Fibroblast of skin of back (primary cell): ENCODE results near the gene TIAM2. TPM values are rescaled to one million over a fixed set of nuclear protein-coding genes. Genes with fewer than 3 reads are reported as not detected.
"Not testable (repeated sequence)": the region's sequence is repeated elsewhere in the genome, so short reads cannot be mapped to it uniquely, and the experiment has no call there.

Source experiments
- DNase-seq: peaks from one replicate; pipeline ENCODE4 v3.0.0-alpha.2; 2013
- polyA plus RNA-seq, 2 experiments: library from polyadenylated mRNA; unstranded; fragments of 120-200 nt; gene quantifications; one replicate each; pipeline ENCODE4 v1.2.1, GENCODE V29; 2013; ENCODE audit not compliant: insufficient read length in 2 of 2

The TIAM2 gene
- polyA plus RNA-seq (2013, experiment 1 of 2; ENCODE audit: insufficient read length), result 10.2 TPM
- polyA plus RNA-seq (2013, experiment 2 of 2; ENCODE audit: insufficient read length), result 7.9 TPM

DNA sequence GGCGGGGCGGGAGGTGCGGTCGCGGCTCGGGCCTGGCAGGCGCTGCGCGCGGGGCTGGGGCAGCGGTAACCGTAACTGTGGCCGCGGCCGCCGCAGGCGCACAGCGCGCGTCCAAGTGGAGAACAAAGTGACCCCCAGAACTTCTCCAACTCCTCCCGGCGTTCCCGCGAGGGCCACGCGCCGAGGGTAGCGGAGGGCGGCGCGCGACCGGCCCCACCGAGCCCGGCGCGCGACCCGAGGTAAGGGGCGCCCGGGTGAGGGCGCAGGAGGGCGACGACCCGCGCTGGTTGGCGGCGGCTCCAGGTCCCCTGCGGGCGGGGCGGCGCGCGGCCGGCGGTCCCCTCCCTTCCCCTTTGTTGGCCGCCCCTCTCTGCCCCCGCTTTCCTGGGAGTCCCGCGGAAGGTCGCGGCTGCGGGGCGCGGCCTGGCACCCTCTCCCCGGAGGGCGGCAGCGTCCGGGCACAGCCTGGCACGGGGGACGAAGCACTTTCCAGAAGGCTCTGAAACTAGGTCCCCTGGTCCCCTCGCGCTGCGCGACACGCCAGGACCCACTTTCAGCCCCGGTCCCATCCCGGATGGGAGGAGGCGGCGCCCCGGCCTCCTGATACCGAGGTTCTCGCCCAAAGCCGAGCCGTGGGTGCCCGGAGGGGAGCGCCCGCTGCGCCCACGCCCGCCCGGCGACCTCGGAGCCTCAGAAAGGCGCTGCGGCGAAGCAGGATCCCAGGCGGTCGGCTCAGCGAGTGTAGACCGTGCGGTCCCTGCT is at the start of gene TIAM2:
Gene TIAM2, plus strand, starts transcription at position 62 of the 762 bp plus-strand sequence. CDS start 133,909 bp downstream, outside the sequence.
- peak; percentile 37 for DNase-seq

DNA sequence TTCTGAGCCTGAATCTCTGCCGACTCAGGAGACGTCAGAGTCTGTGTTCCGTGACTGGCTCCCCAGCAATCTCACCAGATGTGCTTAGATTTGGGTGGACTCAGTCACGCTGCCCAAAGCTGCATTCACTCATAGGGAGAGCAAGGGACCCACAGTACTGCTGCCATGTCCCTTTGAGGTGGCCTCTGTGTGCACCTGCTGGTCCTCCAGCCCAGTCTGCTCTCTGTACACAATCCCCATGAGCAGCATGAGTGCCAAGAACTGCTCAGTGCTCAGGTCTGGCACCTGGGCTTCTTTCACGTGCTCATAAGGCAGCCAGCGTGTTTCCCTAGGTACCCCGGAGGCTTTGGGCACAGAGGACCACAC is 44.2 kb upstream of the TIAM2 start:
- no peak for DNase-seq

DNA sequence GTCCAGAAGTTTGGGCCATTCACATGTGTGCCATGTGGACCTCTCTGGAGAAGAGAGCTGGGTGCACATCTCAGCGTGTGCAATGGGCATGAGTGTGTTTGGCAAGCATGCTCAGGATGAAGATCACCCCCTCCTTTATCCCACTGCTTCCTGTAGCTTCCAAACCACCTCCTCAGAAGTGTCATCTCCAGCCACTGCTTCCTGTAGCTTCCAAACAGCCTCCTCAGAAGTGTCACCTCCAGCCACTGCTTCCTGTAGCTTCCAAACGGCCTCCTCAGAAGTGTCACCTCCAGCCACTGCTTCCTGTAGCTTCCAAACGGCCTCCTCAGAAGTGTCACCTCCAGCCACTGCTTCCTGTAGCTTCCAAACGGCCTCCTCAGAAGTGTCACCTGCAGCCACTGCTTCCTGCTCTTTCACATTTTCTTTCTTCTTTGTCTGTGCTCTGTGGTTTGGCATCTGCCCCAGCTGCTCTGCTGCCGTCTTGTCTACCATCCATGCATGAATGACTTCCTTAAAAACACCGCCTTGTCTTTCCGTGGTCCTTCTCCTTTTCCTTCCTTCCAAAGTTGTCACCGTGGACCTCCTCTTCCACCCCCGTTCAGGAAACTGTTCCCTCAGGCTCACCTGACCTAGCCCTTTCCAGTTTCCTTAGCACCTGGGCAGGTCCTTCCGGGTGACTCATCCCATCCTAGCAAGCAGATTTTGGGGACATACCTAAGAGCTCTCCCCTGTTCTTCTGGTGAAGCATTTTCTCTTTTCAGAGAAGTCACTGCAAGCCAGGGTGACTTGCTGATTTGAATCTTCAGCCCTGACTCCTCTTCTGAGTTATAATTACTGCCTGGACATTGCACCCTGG is 43.5 kb upstream of the TIAM2 start:
- no peak for DNase-seq

DNA sequence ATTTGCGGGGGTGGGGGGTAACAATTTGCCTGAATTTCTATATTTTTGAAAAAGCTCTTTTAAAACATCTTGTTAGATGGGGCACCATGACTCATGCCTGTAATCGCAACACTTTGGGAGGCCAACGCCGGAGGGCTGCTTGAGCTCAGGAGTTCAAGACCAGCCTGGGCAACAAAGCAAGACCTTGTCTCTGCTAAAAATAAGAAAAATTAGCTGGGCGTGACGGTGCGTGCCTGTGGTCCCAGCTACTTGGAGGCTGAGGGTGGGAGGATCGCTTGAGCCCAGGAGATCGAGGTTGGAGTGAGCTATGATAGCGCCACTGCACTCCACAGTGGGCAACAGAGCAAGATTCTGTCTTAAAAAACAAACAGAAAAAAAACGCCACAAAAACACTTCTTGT is 41.5 kb upstream of the TIAM2 start:
- DNase-seq, result no peak

DNA sequence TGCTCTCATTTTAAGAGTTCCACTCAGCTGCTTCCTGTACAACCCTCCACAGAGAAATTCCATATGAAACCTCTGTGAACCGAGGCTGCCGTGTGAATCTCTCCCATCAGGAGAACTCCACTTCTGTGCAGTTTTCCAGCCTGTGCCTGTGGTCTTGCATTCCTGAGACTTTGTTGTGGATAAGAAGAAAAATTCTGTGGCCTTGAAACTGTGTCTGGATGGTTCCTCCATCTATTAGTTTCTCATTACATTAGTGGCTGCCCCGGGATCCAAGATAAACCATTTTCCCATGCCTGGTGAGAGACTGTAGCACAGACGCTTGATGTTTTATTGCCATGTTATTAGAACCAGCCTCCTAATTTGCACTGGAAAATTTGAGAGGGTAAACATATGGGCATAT is 40.8 kb upstream of the TIAM2 start:
- DNase-seq, result peak; percentile 53

DNA sequence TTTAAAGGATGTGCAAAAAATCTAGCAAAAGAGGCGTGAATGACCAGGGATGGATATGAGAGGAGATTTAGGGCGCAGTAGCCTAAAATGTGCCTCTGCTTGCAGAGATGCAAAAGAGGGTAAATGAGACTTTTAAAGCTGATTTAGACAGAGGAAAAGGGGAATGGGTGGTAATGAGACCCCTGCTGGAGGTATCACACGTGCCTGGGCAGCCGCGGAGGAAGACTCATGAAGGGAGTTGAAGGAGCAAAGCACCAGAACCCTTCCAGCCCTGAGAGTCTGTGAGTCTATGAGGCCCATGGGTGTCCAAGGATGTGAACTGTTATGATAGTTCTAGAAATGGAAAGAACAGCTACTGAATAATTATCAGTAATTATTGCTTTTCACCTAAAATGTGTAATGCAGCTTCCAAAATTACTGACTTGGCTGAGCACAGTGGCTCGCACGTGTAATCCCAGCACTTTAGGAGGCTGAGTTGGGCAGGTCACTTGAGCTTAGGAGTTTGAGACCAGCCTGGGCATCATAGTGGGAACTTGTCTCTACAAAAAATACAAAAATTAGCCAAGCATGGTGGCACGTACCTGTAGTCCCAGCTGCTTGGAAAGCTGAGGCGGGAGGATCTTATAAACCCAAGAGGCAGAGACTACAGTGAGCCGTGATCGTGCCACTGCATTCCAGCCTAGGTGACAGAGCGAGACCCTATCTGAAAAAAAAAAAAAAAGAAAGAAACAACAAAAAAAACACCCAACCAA is 38.2 kb upstream of the TIAM2 start:
- DNase-seq, result no peak

DNA sequence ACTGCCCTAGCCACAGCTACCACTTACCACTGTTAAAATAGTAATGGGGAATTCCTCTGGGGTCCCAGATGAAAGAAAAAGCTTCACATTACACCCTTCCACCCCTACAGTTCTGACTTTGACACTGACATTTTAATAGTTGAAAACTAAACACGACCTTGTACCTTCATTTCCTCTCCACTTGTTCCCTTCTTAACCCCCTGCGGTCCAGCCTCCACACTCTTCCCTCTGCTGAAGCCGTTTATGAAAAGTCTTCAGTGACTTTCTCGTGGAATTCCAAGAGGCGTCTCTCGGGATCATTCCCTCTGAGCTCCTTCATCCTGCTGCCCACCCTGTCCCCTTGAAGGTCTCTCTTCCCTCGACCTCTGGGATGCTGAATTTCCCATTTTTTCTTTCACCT is 36.6 kb upstream of the TIAM2 start:
- DNase-seq, result no peak

DNA sequence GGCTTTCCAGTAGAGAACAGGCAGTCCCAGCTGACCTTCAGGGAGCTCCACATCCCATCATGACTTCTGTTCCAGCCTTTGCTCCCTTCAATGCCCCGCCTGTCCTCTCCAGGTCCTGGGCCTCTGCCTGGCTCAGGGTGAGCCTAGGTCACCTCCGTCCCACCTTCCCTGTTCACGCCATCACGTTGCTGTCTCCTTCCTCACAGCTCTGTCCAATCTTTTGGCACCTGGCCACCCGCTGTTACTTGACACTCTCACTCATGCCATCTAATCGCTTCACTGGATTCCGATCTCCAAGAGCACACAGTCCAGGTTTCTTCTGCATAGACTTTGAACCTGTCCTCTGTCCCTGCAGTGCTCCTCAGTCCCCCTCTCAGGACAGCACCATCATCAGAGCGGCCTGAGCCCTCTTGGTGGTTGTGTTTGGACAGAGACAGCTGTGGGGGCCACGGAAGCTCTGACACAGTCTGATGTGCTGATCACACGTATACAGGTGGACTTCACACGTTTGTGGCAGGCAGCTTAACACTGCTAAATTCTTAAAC is 34.7 kb upstream of the TIAM2 start:
- DNase-seq, result no peak

DNA sequence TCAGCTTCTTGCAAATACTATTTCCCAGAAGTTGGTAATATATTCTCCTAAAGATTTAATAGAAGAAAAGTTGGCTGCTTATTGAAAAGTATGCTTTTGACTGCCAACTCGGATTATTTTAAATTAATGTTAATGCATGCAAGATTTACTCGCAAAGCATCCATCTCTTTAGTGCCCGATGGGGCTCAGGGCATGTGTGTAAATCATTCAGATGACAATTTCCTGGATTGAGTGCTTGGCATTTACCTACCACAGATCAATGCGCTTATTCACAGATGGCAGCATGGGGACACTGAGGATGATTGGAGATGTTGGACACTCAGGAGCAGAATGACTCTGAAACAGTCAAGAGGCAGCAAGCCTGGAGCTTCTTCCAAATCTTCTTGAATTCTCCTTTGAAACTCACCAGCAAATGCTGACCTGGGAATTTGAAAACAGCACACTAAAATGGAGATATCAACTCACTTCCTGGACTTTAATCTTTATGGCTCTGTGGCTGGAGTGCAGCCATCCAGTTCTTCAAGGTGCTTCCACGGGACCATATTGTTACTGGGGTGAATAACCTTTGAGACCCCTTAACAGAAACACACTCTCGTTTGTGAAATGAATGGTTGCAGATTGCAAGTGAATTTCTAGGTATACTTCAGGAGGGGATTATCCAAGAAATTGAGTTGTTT is 34.1 kb upstream of the TIAM2 start:
- no peak for DNase-seq

DNA sequence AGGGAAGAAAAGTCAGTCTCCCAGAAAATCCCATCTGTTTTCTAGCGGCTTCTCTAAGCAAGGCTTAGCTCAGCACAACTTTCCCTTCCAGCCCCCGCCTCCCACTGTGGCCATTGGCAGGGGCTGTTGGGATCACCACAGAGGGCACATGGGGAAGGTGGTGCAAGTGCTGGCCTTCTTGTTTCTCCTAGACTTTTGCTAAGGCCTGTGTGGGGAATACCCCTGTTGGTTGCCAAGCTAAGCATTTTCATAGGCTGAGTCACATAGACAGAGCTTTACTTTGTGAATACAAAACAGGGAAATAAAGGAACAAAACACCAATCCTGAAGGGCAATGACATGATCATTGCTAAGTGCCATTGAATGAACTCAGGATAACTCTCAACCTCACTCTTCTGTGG is 32.4 kb upstream of the TIAM2 start:
- DNase-seq, result peak; percentile 78

DNA sequence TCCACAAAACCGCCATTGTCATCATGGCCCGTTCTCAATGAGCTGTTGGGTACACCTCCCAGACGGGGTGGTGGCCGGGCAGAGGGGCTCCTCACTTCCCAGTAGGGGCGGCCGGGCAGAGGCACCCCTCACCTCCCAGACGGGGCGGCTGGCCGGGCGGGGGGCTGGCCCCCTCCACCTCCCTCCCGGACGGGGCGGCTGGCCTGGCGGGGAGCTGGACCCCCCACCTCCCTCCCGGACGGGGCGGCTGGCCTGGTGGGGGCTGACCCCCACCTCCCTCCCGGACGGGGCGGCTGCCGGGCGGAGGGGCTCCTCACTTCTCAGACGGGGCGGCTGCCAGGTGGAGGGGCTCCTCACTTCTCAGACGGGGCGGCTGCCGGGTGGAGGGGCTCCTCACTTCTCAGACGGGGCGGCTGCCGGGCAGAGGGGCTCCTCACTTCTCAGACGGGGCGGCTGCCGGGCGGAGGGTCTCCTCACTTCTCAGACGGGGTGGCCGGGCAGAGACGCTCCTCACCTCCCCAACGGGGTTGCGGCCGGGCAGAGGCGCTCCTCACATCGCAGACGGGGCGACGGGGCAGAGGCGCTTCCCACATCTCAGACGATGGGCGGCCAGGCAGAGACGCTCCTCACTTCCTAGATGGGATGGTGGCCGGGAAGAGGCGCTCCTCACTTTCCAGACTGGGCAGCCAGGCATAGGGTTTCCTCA is 28.9 kb upstream of the TIAM2 start:
- not testable (repeated sequence) for DNase-seq

DNA sequence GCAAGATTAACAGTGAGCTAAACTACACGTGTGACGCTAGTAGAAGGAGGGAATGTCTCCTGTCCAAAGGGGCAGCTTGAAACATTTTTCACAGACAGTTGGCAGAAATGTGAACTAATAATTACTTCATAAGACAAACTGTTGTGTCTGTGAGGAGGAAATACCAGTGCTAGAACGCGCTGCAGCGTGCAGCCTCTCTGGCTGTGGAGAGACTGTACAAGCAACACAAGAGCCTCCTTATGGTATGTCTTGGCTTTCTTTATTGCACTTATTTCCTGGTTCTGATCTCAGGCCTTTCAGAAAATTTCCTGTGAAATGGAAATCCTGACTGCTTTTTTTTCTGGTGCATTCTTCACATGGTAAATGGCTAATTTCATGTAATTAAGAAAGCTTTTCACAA is 25.3 kb upstream of the TIAM2 start:
- DNase-seq, result peak; percentile 42

DNA sequence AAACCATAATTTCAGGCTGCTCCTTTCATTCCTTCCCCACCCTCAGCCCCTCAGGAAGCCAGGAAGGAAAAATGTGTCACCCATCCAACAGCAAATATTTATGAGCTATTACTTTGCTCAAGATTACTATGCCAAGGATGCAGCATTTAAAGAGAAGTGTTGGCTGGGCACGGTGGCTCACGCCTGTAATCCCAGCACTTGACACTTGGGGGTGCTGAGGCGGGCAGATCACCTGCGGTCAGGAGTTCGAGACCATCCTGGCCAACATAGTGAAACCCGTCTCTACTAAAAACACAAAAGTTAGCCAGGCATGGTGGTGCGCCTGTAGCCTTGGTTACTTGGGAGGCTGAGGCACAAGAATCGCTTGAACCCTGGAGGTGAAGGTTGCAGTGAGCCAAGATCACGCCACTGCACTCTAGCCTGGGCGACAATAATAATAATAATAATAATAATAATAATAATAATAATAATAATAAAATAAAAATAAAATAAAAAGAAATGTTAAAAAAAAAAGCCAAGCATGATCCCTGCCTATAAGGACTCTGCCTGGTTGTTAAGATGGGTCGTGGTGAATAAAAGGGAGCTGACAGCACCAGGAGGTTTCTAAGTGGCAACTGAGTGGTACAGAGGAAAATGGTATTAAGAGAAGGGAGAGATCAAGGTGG is 20.5 kb upstream of the TIAM2 start:
- no peak for DNase-seq

DNA sequence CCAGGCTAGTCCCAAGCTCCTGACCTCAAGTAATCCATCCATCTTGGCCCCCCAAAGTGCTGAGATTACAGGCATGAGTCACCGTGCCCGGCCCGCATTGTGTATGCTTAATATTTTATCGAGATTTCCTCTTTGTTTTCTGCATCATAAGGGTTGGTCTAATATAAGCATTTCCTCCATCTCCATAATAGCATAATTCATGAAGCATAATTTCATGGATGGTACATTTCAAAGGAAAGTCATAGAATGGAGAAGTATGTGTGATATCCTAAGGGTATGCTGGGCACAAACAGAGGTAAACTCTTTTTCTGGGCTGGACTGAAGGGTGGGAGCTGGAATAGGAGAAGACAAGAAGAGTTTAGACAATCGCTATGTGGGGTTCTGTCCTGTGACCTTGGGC is 17.5 kb upstream of the TIAM2 start:
- no peak for DNase-seq

DNA sequence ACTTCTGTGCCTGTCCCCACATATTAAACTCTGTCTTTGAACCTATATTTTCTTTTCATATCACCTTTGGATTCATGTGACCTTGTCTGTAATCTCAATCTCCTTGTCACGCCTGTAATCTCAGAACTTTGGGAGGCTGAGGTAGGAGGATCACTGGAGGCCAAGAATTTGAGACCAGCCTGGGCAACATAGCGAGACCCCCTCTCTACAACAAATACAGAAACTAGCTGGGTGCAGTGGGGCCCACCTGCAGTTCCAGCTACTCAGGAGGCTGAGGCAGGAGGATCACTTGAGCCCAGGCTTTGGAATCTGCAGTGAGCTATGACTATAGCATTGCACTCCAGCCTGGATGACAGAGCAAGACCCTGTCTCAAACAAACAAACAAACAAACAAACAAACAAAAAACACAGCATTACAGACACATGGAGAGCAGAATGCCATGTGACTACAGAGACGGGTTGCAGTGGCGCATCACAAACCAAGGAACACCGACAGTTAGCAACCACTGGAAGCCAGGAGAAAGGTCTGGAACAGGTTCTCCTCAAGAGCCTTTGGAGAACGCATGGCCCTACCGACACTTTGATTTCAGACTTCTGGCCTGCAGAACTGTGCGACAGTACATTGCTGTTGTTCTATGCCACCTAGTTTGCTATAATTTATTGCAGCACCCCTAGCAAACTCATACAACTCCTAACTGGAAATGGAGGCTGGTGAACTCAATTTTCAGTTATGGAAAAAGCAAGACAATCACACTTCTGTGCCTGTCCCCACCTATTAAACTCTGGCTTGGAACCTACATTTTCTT is 14.6 kb upstream of the TIAM2 start:
- no peak for DNase-seq

DNA sequence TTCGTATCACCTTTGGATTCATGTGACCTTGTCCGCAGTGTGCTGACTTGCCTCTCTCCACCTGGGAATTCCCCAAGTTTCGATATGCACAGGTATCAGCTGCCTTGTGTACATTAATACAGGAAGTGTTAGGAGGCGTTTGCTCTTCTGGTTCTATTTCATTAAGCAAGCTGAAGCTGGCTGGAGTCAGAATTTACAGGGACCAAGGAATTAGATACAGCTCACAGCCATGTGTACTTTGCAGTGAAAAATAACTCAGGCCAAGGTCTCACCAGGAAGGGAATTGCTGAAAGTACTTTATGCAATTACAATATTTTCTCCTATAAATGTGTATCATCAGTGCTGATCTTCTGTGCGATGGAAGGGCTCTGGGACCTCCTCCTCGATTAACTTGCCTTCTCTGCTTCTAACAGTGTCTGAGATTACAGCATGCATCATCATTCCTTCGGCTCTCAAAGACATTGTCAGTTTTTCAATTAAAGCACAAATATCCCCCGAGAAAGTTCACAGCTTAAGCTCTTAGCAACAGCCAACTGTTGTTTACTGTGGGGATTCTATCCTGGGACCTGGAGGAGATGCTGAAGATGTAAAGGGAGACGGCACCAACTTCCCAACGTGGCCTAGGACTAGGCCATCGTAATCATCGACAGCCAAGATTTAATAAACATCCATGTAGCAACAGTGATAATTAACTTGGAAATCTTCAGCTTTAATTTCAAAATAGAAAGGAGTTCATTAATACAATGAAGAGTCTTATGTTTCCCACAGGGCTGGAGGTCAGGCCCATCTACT is 13.8 kb upstream of the TIAM2 start:
- no peak for DNase-seq

DNA sequence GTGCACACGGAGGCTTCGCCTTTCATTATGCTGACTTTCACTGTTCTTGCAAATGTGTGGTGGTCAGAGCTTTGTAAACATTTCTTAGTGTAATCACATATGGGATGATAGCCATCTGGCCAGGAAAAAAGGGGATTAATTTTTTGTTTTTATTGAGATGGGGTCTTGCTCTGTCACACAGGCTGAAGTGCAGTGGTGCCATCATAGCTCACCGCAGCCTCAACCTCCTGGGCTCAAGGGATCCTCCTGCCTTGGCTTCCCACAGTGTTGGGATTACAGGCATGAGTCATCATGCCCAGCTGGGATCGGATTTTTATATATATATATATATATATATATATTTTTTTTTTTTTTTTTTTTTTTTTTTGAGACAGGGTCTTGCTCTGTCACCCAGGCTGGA is 11.0 kb upstream of the TIAM2 start:
- peak; percentile 65 for DNase-seq

DNA sequence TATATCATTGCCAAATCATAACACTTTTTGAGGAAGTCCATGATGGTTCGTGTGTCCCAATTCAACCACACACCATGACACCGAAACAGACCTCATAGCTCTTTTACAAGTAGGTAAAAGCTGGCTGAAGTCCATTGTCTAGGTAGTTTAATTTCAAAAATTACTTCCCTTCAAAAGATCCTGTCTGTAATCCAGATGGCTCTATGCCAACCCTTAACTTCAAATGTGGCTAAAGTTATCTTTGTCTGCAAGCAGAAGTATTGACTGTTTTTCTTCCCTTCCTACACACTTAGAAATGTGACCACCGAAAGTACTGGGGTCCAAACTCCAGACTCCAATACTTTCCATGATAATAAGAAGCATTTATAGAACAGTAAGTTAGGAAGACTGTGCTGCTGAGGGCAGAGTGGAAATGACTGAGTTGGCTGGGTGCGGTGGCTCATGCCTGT is 8.3 kb upstream of the TIAM2 start:
- no peak for DNase-seq

DNA sequence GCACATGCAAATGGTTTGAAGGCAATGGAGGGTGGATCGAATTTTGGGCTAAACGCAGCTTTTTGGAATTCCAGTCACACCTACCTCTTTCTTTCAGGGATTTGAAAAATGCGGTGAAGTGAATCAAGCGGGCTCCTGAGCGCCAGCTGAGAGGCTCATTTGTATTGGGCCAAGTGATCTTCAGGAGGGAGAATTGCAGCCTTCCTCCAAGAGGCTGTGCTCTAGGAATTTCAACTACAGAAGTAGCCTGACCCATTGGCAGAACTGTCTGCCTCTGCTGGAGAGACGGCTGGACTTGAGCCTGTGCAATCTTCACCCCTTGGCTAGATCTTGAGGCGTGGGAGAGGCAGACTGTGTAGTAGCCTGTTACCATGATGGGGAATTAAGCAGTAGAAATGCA is 5.7 kb upstream of the TIAM2 start:
- no peak for DNase-seq
